Loucy (cell line): Measurements from ENCODE around the gene NOMO2.
"Not testable (repeated sequence)": the region's sequence is repeated elsewhere in the genome, so short reads cannot be mapped to it uniquely, and the experiment has no call there.

Experiments used
- CTCF ChIP-seq: fragments of 200-600 bp; sonication (generic); conservative IDR thresholded peaks from 2 replicates; pipeline ENCODE4 v1.5.1; 2014; ENCODE audit warnings: mild to moderate bottlenecking, antibody characterized with exemption, low read length
- EZH2phosphoT487 ChIP-seq: fragments of 200-600 bp; IDR thresholded peaks from 2 replicates; pipeline ENCODE4 v1.6.1; 2018; ENCODE audit warnings: antibody characterized with exemption, mild to moderate bottlenecking, moderate library complexity, borderline replicate concordance

GRCh38 chr16:18594880-18595279 lies 33.0 kb upstream of the NOMO2 start:
- TF ChIP-seq CTCF, EZH2phosphoT487: not testable (repeated sequence)
